Measurements from ENCODE around the gene GOLGA6A. TPM values are rescaled to one million over a fixed set of nuclear protein-coding genes. Genes with fewer than 3 reads are reported as not detected.
"Not testable (repeated sequence)": the region's sequence is repeated elsewhere in the genome, so short reads cannot be mapped to it uniquely, and the experiment has no call there.

The GOLGA6A gene
- total RNA-seq, 1 donor from 2014 or later: 0.89 TPM

DNA sequence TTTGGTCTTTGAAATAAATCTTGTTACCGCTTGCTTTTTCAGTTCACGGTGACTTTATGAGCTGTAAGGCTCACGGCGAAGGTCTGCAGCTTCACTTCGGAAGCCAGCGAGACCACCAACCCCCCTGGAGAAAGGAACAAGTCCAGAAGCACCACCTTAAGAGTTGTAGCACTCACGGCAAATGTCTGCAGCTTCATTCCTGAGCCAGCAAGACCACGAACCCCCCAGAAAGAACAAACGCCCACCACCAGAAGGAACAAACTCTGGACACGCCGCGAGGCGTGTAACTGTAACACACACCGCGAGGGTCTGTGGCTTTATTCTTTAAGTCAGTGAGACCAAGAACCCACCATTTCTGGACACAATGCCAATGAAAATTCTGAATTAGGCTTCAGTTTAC, 28.8 kb downstream of the GOLGA6A start:
- no peak for DNase-seq

GRCh38 chr15:74052271-74053260, 29.8 kb downstream of the GOLGA6A start:
- DNase-seq: not testable (repeated sequence)

- no peak for DNase-seq
These were observed 31.7 kb downstream of the GOLGA6A start for GRCh38 chr15:74050556-74051234.

DNA sequence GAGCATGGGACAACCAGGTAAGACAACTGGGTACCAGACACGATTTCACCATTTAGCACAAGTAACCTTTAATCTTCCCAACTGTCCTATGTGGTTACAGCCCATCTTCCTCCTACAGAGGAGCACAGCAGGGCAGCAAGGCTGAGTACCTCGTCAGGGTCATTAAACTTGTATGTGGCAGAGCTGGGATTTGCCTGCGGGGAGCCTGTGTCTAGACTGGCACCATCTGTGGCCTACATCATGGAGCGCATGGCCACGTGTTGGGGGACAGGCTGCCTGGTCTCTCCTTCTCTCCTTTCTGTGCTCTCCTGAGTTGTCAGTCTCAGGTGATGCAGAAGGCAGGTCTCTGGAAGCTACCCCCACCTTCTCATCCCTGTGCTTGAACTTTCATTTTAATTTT, 32.2 kb downstream of the GOLGA6A start:
- DNase-seq: no peak

- no peak for DNase-seq
These were observed 36.1 kb downstream of the GOLGA6A start for GRCh38 chr15:74046275-74046674.

- DNase-seq: no peak
These were observed 36.6 kb downstream of the GOLGA6A start for GRCh38 chr15:74045636-74046274.

- DNase-seq: no peak
These were observed 37.2 kb downstream of the GOLGA6A start for GRCh38 chr15:74045184-74045583.

- no peak for DNase-seq
These were observed 37.9 kb downstream of the GOLGA6A start for GRCh38 chr15:74044267-74045110.

- DNase-seq: no peak
These were observed 38.7 kb downstream of the GOLGA6A start for GRCh38 chr15:74043425-74044266.

GRCh38 chr15:74042603-74043424, 39.5 kb downstream of the GOLGA6A start:
- no peak for DNase-seq

DNA sequence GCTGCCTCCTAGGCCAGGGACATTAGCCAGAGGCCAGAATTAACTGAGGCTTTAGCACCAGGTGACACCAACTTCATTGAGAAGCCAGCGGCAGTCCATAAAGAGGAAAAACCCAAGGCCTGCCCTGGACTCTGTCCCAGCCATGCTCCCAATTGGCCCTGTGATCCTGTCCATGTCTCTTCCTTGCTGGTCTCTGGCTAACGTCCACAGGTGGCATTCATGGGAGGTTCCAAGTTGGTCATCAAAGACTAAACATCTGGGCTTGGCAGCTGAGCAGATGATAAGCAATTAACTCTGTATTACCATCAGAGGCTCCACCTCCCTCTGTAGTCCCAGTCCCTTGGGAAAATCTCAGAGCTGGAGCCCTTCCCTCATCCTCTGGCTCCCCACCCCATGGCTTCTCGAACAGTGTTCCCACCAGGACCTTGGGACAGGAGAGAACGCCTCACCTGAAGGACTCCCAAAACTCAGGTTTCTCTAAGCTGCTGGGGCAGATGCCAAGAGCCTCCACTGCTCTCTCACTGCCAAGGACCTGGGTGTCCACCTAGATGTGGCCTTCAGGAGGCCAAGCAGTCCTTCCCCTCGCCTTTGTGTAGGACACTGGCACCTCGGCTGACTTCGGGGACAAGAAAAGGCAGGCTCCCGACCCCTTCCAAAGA, 40.4 kb downstream of the GOLGA6A start:
- DNase-seq: no peak

DNA sequence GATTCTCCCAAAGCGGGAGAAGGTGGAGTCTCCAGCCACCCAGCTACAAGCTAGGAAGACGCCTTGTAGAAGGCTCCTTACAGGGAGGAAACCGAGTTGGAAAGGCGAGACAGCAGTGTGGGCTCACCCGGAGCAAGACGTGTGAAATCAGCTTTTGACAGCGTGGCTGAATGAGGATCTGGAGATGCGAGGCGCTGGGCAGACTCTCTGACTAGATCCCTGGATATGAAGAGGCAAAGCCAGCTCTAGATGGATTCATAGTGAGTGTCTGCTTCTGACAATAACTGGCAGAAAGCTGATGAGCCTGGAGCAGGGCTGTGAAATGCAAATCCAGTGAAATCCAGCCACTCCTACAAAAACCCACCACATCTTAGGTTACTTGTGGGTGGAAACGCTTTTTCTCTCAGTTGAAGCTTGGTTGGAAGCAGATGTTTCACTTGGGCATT, 41.0 kb downstream of the GOLGA6A start:
- DNase-seq: peak; percentile 58

DNA sequence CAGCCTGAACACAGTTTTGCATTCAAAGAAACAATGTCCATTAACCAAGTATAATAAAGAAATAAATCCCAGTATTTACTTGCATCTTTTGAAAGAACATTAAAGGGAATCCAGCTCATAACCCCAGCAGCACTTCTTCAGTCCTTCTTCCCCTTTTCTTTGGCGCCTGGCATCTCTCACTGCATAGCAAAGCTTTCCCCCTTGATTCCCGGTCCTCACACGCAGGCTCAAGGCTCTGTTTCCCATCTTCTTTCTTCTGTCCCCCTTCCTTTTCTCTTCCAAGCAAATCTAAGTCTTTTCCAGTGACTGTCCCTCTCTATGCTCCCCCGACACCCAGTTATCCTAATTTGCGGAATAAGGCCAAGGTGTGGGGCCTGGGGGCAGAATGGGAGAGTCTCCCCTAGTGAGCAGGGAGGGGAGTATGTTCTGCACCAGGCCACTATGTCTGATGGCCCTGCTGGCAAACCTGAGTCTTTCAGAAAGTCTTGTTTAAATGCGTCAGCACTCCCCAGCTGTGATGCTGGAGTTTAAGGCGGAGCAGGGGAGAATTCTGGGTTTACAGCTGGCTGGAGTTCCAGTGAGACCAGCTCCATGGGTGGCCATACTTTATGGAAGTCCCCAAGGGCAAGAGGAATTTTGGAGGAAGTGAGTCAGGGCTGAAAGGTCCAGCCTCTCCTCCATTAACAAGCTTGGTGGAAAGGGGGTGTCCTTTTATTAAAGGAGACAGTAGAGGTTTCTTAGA, 42.1 kb downstream of the GOLGA6A start:
- peak; percentile 86 for DNase-seq

- DNase-seq: no peak
These were observed 42.7 kb downstream of the GOLGA6A start for GRCh38 chr15:74039656-74040010.

GRCh38 chr15:74038707-74039655, 43.4 kb downstream of the GOLGA6A start:
- DNase-seq: peak; percentile 26

- no peak for DNase-seq
These were observed 44.9 kb downstream of the GOLGA6A start for GRCh38 chr15:74037171-74038117.

All from skin of body (tissue), 2 donors.